Adrenal gland (tissue), 12 donors: ENCODE data around the gene ELF2. TPM values are rescaled to one million over a fixed set of nuclear protein-coding genes. Genes with fewer than 3 reads are reported as not detected.
"Not testable (repeated sequence)": the region's sequence is repeated elsewhere in the genome, so short reads cannot be mapped to it uniquely, and the experiment has no call there.

Experiments used
- DNase-seq, 7 donors: peaks; one replicate each; pipeline ENCODE4 v3.0.0-alpha.2; 2019 to 2020
- H3K27ac ChIP-seq, 5 donors: fragments of 200-600 bp; sonication (generic) in 4 of 5; 1 replicate in 3 of 5; 2 replicates in 2 of 5; pipeline versions ENCODE4 v1.5.1 to v1.8.0; 2016 to 2020; ENCODE audit warnings: mild to moderate bottlenecking in 1 of 5
- H3K27me3 ChIP-seq: fragments of 200-600 bp; 2 replicates; pipeline ENCODE4 v1.8.0; 2021
- H3K36me3 ChIP-seq, 2 donors: fragments of 200-600 bp; replicated peaks in 1 of 2; 1 replicate in 1 of 2; 2 replicates in 1 of 2; pipeline versions ENCODE4 v1.5.1 to v1.8.0; 2018 to 2022
- H3K4me1 ChIP-seq, 2 donors: fragments of 200-600 bp; replicated peaks in 1 of 2; 1 replicate in 1 of 2; 2 replicates in 1 of 2; pipeline versions ENCODE4 v1.5.1 to v1.8.0; 2018 to 2021
- H3K4me3 ChIP-seq, 4 donors: fragments of 200-600 bp; sonication (generic) in 3 of 4; one replicate each; pipeline ENCODE4 v1.5.1; 2016 to 2018
- H3K9me3 ChIP-seq, 3 donors: fragments of 200-600 bp; sonication (generic) in 1 of 3; replicated peaks in 1 of 3; 1 replicate in 2 of 3; 2 replicates in 1 of 3; pipeline versions ENCODE4 v1.5.1 to v1.8.0; 2016 to 2021
- POLR2A ChIP-seq, 2 donors: fragments of 450-650 bp; IDR thresholded peaks; one replicate each; pipeline ENCODE4 v1.6.1; 2017; ENCODE audit warnings: antibody characterized with exemption in 2 of 2, mild to moderate bottlenecking in 2 of 2, moderate library complexity in 1 of 2
- WGBS, 4 donors: extraction: QIAGEN DNeasy Blood & Tissue Kit in 2 of 4; methylation state at CpG; one replicate each; pipeline versions ENCODE4 v1.1.5 to v1.1.7; 2013 to 2017; 5-methylcytosine and 5-hydroxymethylcytosine counted together
- intact Hi-C, 2 donors: fragments of 100-400 bp; cut with DNase I; formaldehyde crosslinking; loops; one replicate each; pipeline versions ENCODE4 v1.14.1 to v1.15.0; 2022 to 2023
- polyA plus RNA-seq, 3 donors: library from polyadenylated mRNA; stranded (reverse); fragments of 200-250 nt in 2 of 3; fragments of 350-450 nt in 1 of 3; fragmentation: Illumina TruSeq in 1 of 3; extraction: RNeasy Lipid Tissue Mini Kit (QIAGEN cat#74804) in 1 of 3; gene quantifications; one replicate each; pipeline ENCODE4 v1.2.3, GENCODE V29; 2013 to 2014
- total RNA-seq, 9 donors: library from RNA; depleted of rRNA in 4 of 9; stranded (reverse); fragments of >200 nt in 4 of 9; fragments of 120-200 nt in 1 of 9; fragmentation: NEBNext Ultra II Directional in 1 of 9; extraction: Animal tissue kit (Norgen Biotek cat#: 25700) in 1 of 9; gene quantifications; one replicate each; pipeline versions ENCODE4 v1.1.0 to v1.2.4, GENCODE V29; 2013 to 2023
- TF ChIP-seq, protein P1 (sequence below), 6 experiments: fragments of 450-650 bp in 4 of 6; fragments of 200-600 bp in 2 of 6; sonication (generic) in 1 of 6; IDR thresholded peaks; 1 replicate in 5 of 6; 2 replicates in 1 of 6; pipeline versions ENCODE4 v1.5.1 to v1.8.0; 2016 to 2021; ENCODE audit warnings: antibody characterized with exemption in 6 of 6, mild to moderate bottlenecking in 2 of 6, moderate library complexity in 1 of 6
- donor health status: healthy with polysubstance abuse.
- donor health status: Bipolar disorder and iron deficiency.
- donor health status: DM: yes; HTN: yes; CAD: no.
- donor health status: DM: no; HTN: no; CAD: no.
- donor health status: DM: no; HTN: no; CAD: no.
- donor health status: DM: yes; HTN: yes; CAD: no.

Gene ELF2
- total and polyA plus RNA-seq, 12 donors: 14.0 to 54.4 (median 26.6) TPM

DNA sequence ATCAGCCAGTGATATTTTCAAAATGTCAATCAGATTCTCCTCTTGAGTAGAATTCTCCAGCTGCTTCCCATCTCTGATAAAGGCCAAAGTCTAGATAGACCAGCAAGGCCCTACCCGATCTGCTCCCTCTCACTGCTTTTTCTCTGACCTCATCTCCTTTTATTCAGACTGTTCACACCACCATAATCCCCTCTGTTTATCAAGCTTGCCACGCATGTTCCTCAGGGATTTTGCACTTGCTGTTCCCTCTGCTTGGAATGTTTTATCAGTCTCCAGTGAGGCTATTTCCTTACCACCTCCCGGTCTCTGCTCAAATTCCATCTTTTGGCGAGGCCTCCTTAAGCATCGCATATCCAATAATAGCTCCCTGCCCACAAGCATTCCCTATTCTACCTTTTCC, 141.4 kb downstream of the ELF2 start:
- TF ChIP-seq, protein P1, sequence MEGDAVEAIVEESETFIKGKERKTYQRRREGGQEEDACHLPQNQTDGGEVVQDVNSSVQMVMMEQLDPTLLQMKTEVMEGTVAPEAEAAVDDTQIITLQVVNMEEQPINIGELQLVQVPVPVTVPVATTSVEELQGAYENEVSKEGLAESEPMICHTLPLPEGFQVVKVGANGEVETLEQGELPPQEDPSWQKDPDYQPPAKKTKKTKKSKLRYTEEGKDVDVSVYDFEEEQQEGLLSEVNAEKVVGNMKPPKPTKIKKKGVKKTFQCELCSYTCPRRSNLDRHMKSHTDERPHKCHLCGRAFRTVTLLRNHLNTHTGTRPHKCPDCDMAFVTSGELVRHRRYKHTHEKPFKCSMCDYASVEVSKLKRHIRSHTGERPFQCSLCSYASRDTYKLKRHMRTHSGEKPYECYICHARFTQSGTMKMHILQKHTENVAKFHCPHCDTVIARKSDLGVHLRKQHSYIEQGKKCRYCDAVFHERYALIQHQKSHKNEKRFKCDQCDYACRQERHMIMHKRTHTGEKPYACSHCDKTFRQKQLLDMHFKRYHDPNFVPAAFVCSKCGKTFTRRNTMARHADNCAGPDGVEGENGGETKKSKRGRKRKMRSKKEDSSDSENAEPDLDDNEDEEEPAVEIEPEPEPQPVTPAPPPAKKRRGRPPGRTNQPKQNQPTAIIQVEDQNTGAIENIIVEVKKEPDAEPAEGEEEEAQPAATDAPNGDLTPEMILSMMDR (IDR thresholded peaks at IDR 0.05): no peak
- TF ChIP-seq POLR2A (IDR thresholded peaks at IDR 0.05): no peak
- DNase-seq: no peak
- 88 to 97% (median 95%) methylated on average over 5 of the region's 5 CpGs for WGBS, 4 donors
- Histone ChIP-seq H3K27ac (no peak overlapping the region), H3K36me3 (no peaks in the 10 kb centered on the region), H3K9me3 (no peaks in the 10 kb centered on the region), H3K4me1 (peaks cover under 1 to 4% of the 10 kb centered on the region in 2 donors), H3K27me3 (no peaks in the 10 kb centered on the region), H3K4me3 (no peak overlapping the region)
- intact Hi-C loops: loop anchor here (10.0 kb wide), 3 partner anchors 49 to 139 kb away; partner anchors contain the start of gene ELF2 (in 1 of the 2)

DNA sequence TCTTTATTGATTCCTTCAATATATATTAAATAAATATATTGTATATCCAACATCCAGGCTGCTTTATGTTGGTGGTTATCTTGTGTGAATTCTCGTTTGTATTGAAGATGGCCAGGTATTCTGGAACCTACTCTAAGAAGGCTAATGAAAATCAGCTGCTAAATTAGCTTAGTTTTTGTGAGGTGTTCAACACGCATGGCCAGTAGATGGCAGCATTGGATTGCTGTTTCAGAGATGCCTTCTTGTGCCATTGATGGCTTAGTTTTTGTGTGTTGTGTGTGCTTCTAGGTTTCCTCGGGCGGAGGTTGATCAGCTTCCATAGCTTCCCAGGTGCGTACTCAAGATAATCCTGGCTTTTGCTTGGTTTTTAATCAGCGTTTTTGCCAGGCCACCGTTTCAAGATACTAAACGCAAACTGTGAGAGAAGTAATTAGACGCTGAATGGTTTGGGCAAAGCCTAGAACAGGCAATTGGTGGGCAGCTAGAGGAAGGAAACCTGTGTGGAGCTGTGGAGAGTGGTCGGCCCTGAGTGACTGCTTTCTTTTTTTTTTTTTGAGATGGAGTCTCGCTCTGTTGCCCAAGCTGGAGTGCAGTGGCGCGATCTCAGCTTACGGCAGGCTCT, 146.3 kb downstream of the ELF2 start:
- Histone ChIP-seq H3K27ac (no peak overlapping the region), H3K9me3 (no peaks in the 10 kb centered on the region), H3K4me3 (no peak overlapping the region), H3K36me3 (no peaks in the 10 kb centered on the region), H3K4me1 (peaks cover 0 to 19% of the 10 kb centered on the region in 2 donors), H3K27me3 (no peaks in the 10 kb centered on the region)
- TF ChIP-seq, protein P1 (IDR thresholded peaks at IDR 0.05): peak; percentile 75 to 91 (median 89)
- TF ChIP-seq POLR2A (IDR thresholded peaks at IDR 0.05): no peak
- intact Hi-C loops: loop anchor here (10.0 kb wide), 3 partner anchors 54 to 144 kb away; partner anchors contain the start of gene ELF2 (in 1 of the 2)
- 33 to 40% (median 38%) methylated on average over 14 of the region's 14 CpGs for WGBS, 4 donors
- DNase-seq: peak; percentile 70 to 95 (median 82)

DNA sequence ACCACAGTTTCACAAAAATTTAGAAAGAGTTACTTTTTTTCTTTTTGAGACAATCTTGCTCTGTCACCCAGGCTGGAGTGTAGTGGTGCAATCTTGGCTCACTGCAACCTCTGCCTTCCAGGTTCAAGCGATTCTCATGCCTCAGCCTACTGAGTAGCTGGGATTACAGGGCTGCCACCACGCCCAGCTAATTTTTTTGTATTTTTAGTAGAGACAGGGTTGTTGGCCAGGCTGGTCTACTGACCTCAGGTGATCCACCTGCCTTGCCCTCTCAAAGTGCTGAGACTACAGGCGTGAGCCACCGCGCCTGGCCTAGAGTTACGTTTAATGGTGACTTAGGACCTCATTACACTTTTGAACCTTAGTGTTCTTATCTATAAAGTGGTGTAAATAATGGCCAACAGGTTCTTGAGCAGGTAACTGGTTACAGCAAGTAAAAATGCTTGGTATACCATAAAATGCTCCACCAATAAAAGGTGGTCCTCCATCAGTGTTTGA, 147.1 kb downstream of the ELF2 start:
- H3K4me3 ChIP-seq, H3K9me3 ChIP-seq, H3K27ac ChIP-seq, H3K36me3 ChIP-seq, DNase-seq, H3K27me3 ChIP-seq: not testable (repeated sequence)
- WGBS, 4 donors: 75 to 85% (median 78%) methylated on average over 6 of the region's 6 CpGs
- peaks cover 0 to 19% of the 10 kb centered on the region in 2 donors for H3K4me1 ChIP-seq
- intact Hi-C loops: loop anchor here (10.0 kb wide), 3 partner anchors 55 to 145 kb away; partner anchors contain the start of gene ELF2 (in 1 of the 2)

DNA sequence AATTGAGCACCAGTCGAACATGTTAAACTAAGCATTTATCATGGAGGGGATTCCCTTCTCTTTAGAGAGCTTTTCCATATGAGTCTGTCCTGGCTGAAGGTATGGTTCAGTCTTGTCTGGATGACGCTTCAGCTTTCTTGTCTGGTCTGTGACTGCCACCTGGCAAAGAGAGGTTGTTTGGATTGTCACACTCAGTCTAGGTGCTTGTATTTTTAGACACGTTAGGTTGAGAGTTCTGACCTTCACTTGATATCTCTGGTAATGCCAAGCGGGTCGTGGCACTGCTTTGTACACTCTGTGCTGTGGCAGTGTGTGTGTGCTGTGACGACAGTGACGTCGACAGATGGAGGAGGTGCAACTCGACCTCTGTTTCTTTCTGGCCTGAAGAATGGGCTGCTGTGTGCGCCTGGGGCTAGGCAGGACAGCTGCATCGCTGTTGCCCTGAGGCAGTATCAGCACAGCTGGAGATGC, 148.8 kb downstream of the ELF2 start:
- 27 to 59% (median 43%) methylated on average over 3 to 11 of the region's 11 CpGs for WGBS, 4 donors
- intact Hi-C loops: loop anchor here in 1 of 2 donors (10.0 kb wide), 1 partner anchor 57 kb away; no protein-coding TSS in a partner anchor
- H3K27ac ChIP-seq: peak overlapping the region in 3 of 5 donors; percentile 10 to 54 (median 30)
- peak; percentile 42 to 92 (median 67) for DNase-seq
- H3K4me3 ChIP-seq: no peak overlapping the region
- TF ChIP-seq POLR2A (IDR thresholded peaks at IDR 0.05): peak in 1 of 2 donors; percentile 32
- TF ChIP-seq, protein P1 (IDR thresholded peaks at IDR 0.05): no peak
- no peaks in the 10 kb centered on the region for H3K27me3 ChIP-seq
- H3K9me3 ChIP-seq: no peaks in the 10 kb centered on the region
- H3K4me1 ChIP-seq: peaks cover 0 to 19% of the 10 kb centered on the region in 2 donors
- no peaks in the 10 kb centered on the region for H3K36me3 ChIP-seq
